Measurements from ENCODE around the gene RAB34. TPM values are rescaled to one million over a fixed set of nuclear protein-coding genes. Genes with fewer than 3 reads are reported as not detected.
"Not testable (repeated sequence)": the region's sequence is repeated elsewhere in the genome, so short reads cannot be mapped to it uniquely, and the experiment has no call there.

The RAB34 gene
- total RNA-seq, 1 donor from 2014 or later = 11.8 TPM

GRCh38 chr17:28746611-28747050, 29.0 kb upstream of the RAB34 start:
- DNase-seq (ENCODE audit: low read depth in 2 of 2) = peak in 1 of 2 donors; percentile 37

- no peak for DNase-seq (ENCODE audit: low read depth in 2 of 2)
Observed at GRCh38 chr17:28745786-28746411, 28.2 kb upstream of the RAB34 start.

GRCh38 chr17:28744972-28745785, 27.5 kb upstream of the RAB34 start:
- DNase-seq (ENCODE audit: low read depth in 2 of 2) = peak in 1 of 2 donors; percentile 65

GRCh38 chr17:28744104-28744971, 26.7 kb upstream of the RAB34 start:
- DNase-seq (ENCODE audit: low read depth in 2 of 2) = peak in 1 of 2 donors; percentile 41

- DNase-seq (ENCODE audit: low read depth in 2 of 2) = peak in 1 of 2 donors; percentile 80
Observed at GRCh38 chr17:28743243-28744103, 25.8 kb upstream of the RAB34 start, which contains the start of gene TRAF4. TRAF4 (plus strand) TSS chr17:28744011; CDS start chr17:28744113, 102 bp downstream.

DNA sequence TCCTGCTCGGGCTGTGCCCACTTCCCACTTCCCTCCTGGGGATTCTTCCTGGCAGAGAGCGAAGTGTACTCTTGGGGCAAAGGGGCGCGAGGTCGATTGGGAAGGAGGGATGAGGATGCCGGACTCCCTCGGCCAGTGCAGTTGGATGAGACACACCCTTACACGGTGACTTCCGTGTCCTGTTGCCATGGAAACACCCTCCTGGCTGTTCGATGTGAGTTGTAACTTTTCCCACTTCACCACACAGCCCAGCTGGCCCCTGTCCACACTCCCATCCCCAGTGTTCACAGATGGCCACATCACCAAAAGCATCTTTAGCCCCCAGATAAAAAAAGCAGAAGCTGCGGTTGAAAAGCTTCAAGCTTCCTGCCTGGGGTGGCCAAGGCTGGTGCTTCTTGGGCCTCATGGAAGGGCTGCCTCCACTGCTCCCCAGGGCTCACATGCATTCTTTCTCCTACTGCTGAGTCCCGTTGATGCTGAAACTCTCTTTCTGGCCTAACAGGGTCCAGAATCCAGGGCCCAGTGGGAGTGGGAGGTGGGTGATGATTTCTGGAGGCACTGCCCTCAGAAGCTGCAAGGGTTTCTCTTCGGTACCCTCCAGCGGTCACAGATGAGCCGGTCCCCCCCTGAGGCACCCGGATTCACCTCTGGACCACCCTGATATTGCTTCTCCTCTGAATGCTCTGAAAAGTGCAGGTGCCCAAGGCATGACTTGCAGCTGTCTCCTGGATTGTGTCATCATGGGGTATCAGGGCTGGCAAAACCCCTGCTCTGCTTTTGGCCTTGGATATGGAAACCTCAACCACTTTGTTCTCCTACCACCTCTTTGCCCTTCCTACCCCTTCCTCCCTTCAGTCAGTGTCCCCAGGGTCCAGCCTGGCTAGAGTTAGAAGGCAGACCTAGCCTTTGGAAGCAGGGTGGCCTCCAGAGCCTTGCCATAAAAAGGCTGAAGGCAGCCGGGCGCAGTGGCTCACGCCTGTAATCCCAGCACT, 24.0 kb upstream of the RAB34 start:
- DNase-seq (ENCODE audit: low read depth in 2 of 2) = no peak

DNA sequence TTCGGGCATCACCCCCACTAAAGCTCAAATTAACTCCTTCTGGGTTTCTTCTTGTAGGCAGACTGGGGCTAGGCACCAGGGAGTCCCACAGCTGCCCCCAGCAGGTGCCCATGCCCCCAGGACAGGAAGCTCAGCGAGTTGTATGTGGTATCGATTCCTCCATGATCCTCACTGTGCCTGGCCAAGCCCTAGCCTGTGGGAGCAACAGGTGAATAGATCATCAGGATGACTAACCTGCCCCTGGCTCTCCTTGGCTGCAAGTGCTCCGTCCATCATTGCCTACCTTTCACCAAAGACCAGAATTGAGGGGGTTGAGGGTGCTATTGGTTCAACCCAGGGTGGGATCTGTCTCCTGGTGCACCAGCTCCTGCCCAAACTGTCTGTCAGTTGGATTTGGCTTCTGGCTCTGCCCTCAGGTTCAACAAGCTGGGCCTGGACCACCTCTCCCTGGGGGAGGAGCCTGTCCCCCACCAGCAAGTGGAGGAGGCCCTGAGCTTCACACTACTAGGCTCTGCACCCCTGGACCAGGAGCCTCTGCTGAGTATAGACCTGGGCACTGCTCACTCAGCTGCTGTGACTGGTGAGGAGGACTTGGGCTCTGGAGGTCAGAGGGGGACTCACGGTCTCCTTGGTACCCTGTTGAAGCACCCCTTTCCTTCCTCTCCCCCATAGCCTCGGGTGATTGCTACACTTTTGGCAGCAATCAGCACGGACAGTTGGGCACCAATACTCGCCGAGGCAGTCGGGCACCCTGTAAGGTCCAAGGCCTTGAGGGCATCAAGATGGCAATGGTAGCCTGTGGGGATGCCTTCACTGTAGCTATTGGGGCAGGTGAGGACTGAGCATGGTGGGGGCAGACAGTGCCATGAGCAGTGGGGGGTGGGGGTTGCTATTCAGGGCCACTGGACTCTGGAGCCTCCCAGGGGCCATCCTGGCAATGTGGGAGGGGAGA, 23.0 kb upstream of the RAB34 start:
- DNase-seq (ENCODE audit: low read depth in 2 of 2) = no peak

GRCh38 chr17:28738680-28739384, 21.2 kb upstream of the RAB34 start:
- DNase-seq (ENCODE audit: low read depth in 2 of 2) = no peak

DNA sequence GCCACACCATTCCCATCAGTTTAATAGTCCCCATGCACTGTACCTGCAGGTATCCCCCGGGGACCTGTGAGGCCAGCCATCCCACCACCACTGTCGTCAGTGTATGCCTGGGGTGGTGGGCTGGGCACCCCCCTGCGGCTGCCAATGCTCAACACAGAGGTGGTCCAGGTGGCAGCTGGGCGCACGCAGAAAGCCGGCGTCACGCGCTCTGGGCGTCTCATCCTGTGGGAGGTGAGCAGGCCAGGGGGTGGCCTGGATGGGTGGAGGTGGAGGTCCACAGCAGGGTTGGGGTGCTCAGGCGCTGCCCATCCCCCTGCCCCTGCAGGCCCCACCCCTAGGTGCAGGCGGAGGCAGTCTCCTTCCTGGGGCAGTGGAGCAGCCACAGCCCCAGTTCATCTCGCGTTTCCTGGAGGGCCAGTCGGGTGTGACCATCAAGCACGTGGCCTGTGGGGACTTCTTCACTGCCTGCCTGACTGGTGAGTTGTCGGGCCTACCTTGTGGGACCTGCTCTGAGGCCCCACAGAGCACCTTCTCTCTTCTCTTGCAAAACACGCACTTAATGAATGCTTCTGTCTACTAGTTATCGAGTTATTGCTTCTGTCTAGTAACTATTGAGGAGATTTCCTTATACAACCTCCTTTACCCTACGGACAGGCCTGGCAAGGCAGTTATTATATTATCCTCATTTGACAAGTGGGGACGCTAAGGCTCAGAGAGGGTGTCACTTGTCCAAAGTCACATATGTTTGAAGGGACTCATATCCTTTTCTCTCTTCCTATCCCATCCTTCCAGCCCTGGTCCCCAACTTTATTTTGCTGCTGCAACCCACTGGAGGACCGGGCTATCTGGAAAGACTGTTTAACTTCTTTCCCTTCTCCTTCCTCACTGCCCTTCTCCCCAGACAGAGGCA, 20.4 kb upstream of the RAB34 start:
- DNase-seq (ENCODE audit: low read depth in 2 of 2) = no peak

- DNase-seq (ENCODE audit: low read depth in 2 of 2) = no peak
Observed at GRCh38 chr17:28737316-28737715, 19.6 kb upstream of the RAB34 start.

DNA sequence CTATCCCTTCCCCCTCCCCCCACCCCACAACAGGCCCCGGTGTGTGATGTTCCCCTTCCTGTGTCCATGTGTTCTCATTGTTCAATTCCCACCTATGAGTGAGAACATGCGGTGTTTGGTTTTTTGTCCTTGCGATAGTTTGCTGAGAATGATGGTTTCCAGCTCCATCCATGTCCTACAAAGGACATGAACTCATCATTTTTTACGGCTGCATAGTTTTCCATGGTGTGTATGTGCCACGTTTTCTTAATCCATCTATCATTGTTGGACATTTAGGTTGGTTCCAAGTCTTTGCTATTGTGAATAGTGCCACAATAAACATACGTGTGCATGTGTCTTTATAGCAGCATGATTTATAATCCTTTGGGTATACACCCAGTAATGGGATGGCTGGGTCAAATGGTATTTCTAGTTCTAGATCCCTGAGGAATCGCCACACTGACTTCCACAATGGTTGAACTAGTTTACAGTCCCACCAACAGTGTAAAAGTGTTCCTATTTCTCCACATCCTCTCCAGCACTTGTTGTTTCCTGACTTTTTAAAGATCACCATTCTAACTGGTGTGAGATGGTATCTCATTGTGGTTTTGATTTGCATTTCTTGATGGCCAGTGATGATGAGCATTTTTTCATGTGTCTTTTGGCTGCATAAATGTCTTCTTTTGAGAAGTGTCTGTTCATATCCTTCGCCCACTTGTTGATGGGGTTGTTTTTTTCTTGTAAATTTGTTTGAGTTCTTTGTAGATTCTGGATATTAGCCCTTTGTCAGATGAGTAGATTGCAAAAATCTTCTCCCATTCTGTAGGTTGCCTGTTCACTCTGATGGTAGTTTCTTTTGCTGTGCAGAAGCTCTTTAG, 18.5 kb upstream of the RAB34 start:
- DNase-seq (ENCODE audit: low read depth in 2 of 2) = not testable (repeated sequence)

DNA sequence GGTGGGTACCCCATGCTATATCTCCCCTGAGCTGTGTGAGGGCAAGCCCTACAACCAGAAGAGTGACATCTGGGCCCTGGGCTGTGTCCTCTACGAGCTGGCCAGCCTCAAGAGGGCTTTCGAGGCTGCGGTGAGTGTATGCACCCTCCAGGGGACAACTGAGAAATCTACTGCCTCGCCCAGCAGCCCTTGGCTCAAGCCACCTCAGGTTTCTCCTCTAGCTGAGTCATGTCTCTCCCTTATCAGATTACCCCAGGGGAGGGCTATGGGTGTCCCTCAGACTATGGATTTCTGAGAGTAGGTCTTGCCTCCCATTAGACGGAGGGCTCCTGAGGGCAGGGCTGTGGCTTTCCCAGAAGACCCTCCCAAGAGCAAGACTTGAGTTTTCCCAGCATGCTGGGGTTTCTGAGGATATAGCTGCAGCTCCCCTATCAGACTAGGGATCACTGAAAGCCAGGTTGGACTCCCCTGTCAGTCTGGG, 17.6 kb upstream of the RAB34 start:
- no peak for DNase-seq (ENCODE audit: low read depth in 2 of 2)

DNA sequence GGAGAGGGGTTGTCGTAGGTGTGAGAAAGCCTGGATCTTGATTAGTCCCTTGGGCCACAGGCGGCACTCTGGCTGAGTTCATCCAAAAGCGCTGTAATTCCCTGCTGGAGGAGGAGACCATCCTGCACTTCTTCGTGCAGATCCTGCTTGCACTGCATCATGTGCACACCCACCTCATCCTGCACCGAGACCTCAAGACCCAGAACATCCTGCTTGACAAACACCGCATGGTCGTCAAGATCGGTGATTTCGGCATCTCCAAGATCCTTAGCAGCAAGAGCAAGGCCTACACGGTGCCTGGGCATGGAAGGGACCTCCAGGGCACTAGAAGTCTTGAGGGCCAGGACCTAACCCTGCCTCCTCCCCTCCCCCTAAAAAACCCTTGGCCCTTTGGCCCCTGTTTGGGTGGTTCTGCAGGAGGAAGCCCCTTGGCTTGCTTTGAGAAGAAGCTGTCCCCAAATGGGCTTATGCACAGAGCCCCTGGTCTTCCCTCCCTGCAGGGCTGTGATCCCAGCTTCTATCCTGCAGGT, 17.1 kb upstream of the RAB34 start:
- DNase-seq (ENCODE audit: low read depth in 2 of 2) = no peak

- DNase-seq (ENCODE audit: low read depth in 2 of 2) = no peak
Observed at GRCh38 chr17:28733346-28733745, 15.7 kb upstream of the RAB34 start.

DNA sequence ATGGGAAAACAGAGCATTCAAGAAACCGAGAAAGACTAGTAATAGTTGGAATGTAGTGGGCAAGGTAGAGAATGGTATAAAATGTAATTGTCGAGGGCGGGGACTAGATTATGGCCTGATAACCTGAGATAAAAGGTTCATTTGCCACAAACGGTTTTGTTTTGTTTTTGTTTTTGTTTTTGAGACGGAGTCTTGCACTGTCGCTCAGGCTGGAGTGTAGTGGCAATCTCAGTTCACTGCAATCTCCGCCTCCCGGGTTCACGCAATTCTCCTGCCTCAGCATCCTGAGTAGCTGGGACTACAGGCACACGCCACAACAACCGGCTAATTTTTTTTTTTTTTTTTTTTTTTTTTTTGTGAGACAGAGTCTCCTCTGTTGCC, 12.3 kb upstream of the RAB34 start:
- DNase-seq (ENCODE audit: low read depth in 2 of 2) = no peak
